ENCODE results near the gene SUV39H1. TPM values are rescaled to one million over a fixed set of nuclear protein-coding genes. Genes with fewer than 3 reads are reported as not detected.
"Not testable (repeated sequence)": the region's sequence is repeated elsewhere in the genome, so short reads cannot be mapped to it uniquely, and the experiment has no call there.

SUV39H1 gene
- total and polyA plus RNA-seq, 11 donors: 1.9 to 6.7 (median 3.6) TPM

GRCh38 chrX:48667509-48667908 is 29.0 kb upstream of the SUV39H1 start:
- 70 to 76% (median 73%) methylated on average over 4 of the region's 4 CpGs for WGBS, 4 donors
- H3K4me1 ChIP-seq: no peaks in the 10 kb centered on the region
- no peaks in the 10 kb centered on the region for H3K36me3 ChIP-seq
- DNase-seq: no peak
- no peaks in the 10 kb centered on the region for H3K9me3 ChIP-seq
- intact Hi-C loops (cut with DNase I): no loop called here
- no peak overlapping the region for H3K4me3 ChIP-seq
- no peak for ATAC-seq
- peaks cover 0 to 7% (median 0%) of the 10 kb centered on the region in 9 donors for H3K27me3 ChIP-seq
- H3K27ac ChIP-seq: no peak overlapping the region
- TF ChIP-seq POLR2A (IDR thresholded peaks at IDR 0.05) (no peak), CTCF (IDR thresholded peaks at IDR 0.05) (no peak)

- 79 to 89% (median 83%) methylated on average over 11 of the region's 11 CpGs for WGBS, 4 donors
- H3K27ac ChIP-seq; H3K4me1 ChIP-seq; H3K27me3 ChIP-seq; intact Hi-C loops (cut with DNase I); ATAC-seq; DNase-seq; H3K9me3 ChIP-seq; H3K4me3 ChIP-seq; H3K36me3 ChIP-seq: not testable (repeated sequence)
Observed at GRCh38 chrX:48668187-48668586, 28.3 kb upstream of the SUV39H1 start.

- peak overlapping the region; percentile 41 to 95 (median 76) for H3K4me3 ChIP-seq
- no peaks in the 10 kb centered on the region for H3K27me3 ChIP-seq
- TF ChIP-seq POLR2A (IDR thresholded peaks at IDR 0.05): peak in 1 of 2 donors; percentile 72
- TF ChIP-seq CTCF (IDR thresholded peaks at IDR 0.05): peak in 1 of 12 donors; percentile 9
- peaks cover 0 to 9% (median 0%) of the 10 kb centered on the region in 12 donors for H3K4me1 ChIP-seq
- no peaks in the 10 kb centered on the region for H3K36me3 ChIP-seq
- intact Hi-C loops (cut with DNase I): loop anchor here in 5 of 10 donors (1.0 to 10.0 kb wide), 5 partner anchors 21 to 239 kb away; partner anchors contain the start of genes HDAC6 (in 1 of the 5), PIM2 (in 1 of the 5), SLC35A2 (in 1 of the 5) and SUV39H1 (in 1 of the 5)
- ATAC-seq: peak; percentile 99 to 100 (median 100)
- H3K27ac ChIP-seq: peak overlapping the region; percentile 47 to 93 (median 87)
- no peaks in the 10 kb centered on the region for H3K9me3 ChIP-seq
- 0 to 47% (median 19%) methylated on average over 17 to 66 of the region's 67 CpGs for WGBS, 4 donors
- DNase-seq: peak; percentile 89 to 95 (median 92)
Observed at GRCh38 chrX:48676106-48676892, 20.2 kb upstream of the SUV39H1 start.

- Histone ChIP-seq H3K27me3 (no peaks in the 10 kb centered on the region), H3K9me3 (no peaks in the 10 kb centered on the region), H3K4me1 (peaks cover 0 to 9% (median 0%) of the 10 kb centered on the region in 12 donors), H3K4me3 (peak overlapping the region; percentile 41 to 95 (median 76)), H3K27ac (peak overlapping the region; percentile 47 to 93 (median 87)), H3K36me3 (no peaks in the 10 kb centered on the region)
- intact Hi-C loops (cut with DNase I): loop anchor here in 5 of 10 donors (1.0 to 10.0 kb wide), 5 partner anchors 20 to 238 kb away; partner anchors contain the start of genes HDAC6 (in 1 of the 5), PIM2 (in 1 of the 5), SLC35A2 (in 1 of the 5) and SUV39H1 (in 1 of the 5)
- ATAC-seq (peak in 2 of 4 donors; percentile 1 to 28), DNase-seq (peak in 1 of 5 donors; percentile 33)
- TF ChIP-seq CTCF (IDR thresholded peaks at IDR 0.05) (no peak), POLR2A (IDR thresholded peaks at IDR 0.05) (no peak)
- WGBS, 4 donors: 0 to 36% (median 16%) methylated on average over 5 to 9 of the region's 9 CpGs
Observed at GRCh38 chrX:48676893-48677270, 19.7 kb upstream of the SUV39H1 start.
